Neutrophil (primary cell): ENCODE results near the gene COL11A2.

ENCODE experiments used
- H3K27ac ChIP-seq: fragments of 200-600 bp; sonication (generic); 2 replicates; pipeline ENCODE4 v1.5.1; 2016; ENCODE audit warnings: mild to moderate bottlenecking, moderate library complexity
- H3K27me3 ChIP-seq: fragments of 200-600 bp; sonication (generic); 2 replicates; pipeline ENCODE4 v1.6.0; 2016; ENCODE audit warnings: mild to moderate bottlenecking
- H3K36me3 ChIP-seq: fragments of 200-600 bp; sonication (generic); 2 replicates; pipeline ENCODE4 v1.5.1; 2017
- H3K4me1 ChIP-seq, 2 experiments: fragments of 200-600 bp in 1 of 2; sonication (generic) in 1 of 2; 1 replicate in 1 of 2; 2 replicates in 1 of 2; pipeline versions ENCODE4 v1.5.1 to v1.6.1; 2013 to 2016; ENCODE audit warnings: low read depth in 1 of 2, low read length in 1 of 2, mild to moderate bottlenecking in 1 of 2, moderate library complexity in 1 of 2; ENCODE audit not compliant: control insufficient read depth in 1 of 2, insufficient read depth in 1 of 2
- H3K4me3 ChIP-seq, 2 experiments: fragments of 200-600 bp in 1 of 2; sonication (generic) in 1 of 2; 1 replicate in 1 of 2; 2 replicates in 1 of 2; pipeline ENCODE4 v1.5.1; 2013 to 2016; ENCODE audit warnings: low read depth in 1 of 2, low read length in 1 of 2, mild to moderate bottlenecking in 1 of 2, moderate library complexity in 1 of 2
- H3K9me3 ChIP-seq: fragments of 200-600 bp; sonication (generic); 2 replicates; pipeline ENCODE4 v1.5.1; 2016
- CTCF ChIP-seq: fragments of 200-600 bp; sonication (generic); IDR thresholded peaks from 2 replicates; pipeline ENCODE4 v1.5.1; 2016; ENCODE audit warnings: antibody characterized with exemption

Gene COL11A2

GRCh38 chr6:33166811-33167210 is 25.5 kb downstream of the COL11A2 start:
- no peak overlapping the region for H3K27ac ChIP-seq

DNA sequence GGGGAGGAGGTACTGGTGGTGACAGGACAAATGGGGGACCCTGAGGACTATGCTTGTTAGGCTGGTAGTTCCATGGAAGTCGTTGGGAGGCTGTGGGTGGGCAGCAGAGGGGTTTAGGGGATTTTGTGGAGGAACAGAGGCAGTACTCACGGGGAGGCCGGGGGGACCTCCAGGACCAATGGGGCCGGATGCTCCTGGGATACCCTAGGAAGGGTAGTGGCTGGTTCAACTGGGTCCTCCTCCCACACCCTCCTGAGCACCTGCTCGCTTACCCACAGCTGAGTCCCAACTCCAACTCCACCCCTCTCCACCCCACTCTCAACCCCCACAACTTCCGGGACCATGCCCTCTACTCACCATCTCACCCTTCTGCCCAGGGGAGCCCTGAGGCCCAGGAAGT is 25.9 kb downstream of the COL11A2 start:
- peaks cover 6 to 8% of the 10 kb centered on the region in 2 experiments for H3K4me1 ChIP-seq
- peaks cover 26% of the 10 kb centered on the region for H3K27me3 ChIP-seq
- no peaks in the 10 kb centered on the region for H3K9me3 ChIP-seq
- no peaks in the 10 kb centered on the region for H3K36me3 ChIP-seq
- no peak for TF ChIP-seq CTCF
- no peak overlapping the region for H3K4me3 ChIP-seq
- H3K27ac ChIP-seq, result no peak overlapping the region

More at GRCh38 chr6:33166811-33167210, 25.5 kb downstream of the COL11A2 start:
- H3K36me3 ChIP-seq, result no peaks in the 10 kb centered on the region
- H3K4me1 ChIP-seq, result peaks cover 3% of the 10 kb centered on the region in 2 experiments
- H3K9me3 ChIP-seq, result no peaks in the 10 kb centered on the region
- no peak overlapping the region for H3K4me3 ChIP-seq
- peaks cover 21% of the 10 kb centered on the region for H3K27me3 ChIP-seq
- no peak for TF ChIP-seq CTCF

GRCh38 chr6:33165581-33166258 is 26.5 kb downstream of the COL11A2 start:
- no peak overlapping the region for H3K27ac ChIP-seq
- H3K36me3 ChIP-seq, result no peaks in the 10 kb centered on the region
- TF ChIP-seq CTCF, result no peak
- H3K9me3 ChIP-seq, result no peaks in the 10 kb centered on the region
- peaks cover 30% of the 10 kb centered on the region for H3K27me3 ChIP-seq
- peaks cover 9 to 10% of the 10 kb centered on the region in 2 experiments for H3K4me1 ChIP-seq
- H3K4me3 ChIP-seq, result no peak overlapping the region

GRCh38 chr6:33164665-33165373 is 27.4 kb downstream of the COL11A2 start:
- TF ChIP-seq CTCF, result no peak
- peaks cover 32% of the 10 kb centered on the region for H3K27me3 ChIP-seq
- H3K27ac ChIP-seq, result no peak overlapping the region
- H3K36me3 ChIP-seq, result no peaks in the 10 kb centered on the region
- H3K9me3 ChIP-seq, result no peaks in the 10 kb centered on the region
- H3K4me1 ChIP-seq, result peaks cover 9 to 10% of the 10 kb centered on the region in 2 experiments
- H3K4me3 ChIP-seq, result no peak overlapping the region

DNA sequence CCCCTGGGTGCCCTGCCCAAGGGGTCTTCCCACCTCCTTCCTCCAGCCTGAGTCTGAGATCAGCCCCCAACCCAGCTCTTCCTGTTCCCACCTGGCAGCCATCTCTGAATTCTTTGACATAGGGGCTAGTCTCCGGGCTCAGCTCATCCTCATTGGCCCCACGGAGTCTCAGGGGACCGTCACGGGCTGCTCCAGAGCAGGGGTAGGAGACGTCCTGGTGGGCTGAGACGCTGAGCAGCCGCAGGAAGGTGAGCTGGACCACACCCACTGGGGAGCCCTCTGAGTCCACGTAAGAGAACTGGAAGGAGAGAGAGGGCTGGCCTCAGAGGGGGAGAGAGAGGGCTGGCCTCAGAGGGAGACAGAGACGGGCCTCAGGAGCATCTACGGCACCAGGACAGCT is 28.1 kb downstream of the COL11A2 start:
- TF ChIP-seq CTCF, result no peak

More for the DNA sequence above, 28.1 kb downstream of the COL11A2 start:
- Histone ChIP-seq H3K27me3 (peaks cover 32% of the 10 kb centered on the region), H3K27ac (no peak overlapping the region), H3K9me3 (no peaks in the 10 kb centered on the region), H3K4me1 (peaks cover 9 to 10% of the 10 kb centered on the region in 2 experiments), H3K4me3 (no peak overlapping the region), H3K36me3 (no peaks in the 10 kb centered on the region)
